ENCODE measurements around the gene MVP.

GRCh38 chr16:29784157-29784556 is 36.1 kb upstream of the MVP start:
- TF ChIP-seq EZH2 (IDR thresholded peaks at IDR 0.05; ENCODE audit: borderline replicate concordance, insufficient read depth, low read depth, low read length, poor library complexity, severe bottlenecking) = no peak
- TF ChIP-seq CTCF (IDR thresholded peaks at IDR 0.05) = no peak

Data from B cell (primary cell).